ENCODE measurements around the gene MAGI2. TPM values are rescaled to one million over a fixed set of nuclear protein-coding genes. Genes with fewer than 3 reads are reported as not detected.

Gene MAGI2
- total and polyA plus RNA-seq, 2 donors (not counting 3 experiments of a cell fraction or from before 2014, with no cell fraction given) = 0.28 to 6.0 TPM

DNA sequence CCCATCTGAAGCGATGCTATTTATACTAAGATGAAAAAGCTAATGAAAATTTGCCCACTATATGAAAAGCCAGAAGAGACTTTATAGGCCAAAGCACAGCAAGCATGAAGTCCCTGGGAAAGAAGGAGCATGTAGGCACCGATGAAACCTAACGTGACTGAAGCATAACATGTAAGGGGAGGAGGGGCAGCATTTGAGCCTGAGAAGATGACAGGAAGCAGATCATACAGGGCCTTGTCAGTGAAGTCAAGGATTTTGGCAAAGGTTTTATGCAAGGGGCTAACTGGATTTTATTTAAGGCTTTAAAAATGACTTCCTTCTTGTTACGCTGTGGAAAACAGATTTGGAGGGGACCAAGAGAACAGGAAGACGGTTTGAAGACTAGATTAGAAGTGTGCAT is 910.9 kb downstream of the MAGI2 start:
- H4K20me1 ChIP-seq (replicated peaks; ENCODE audit: control insufficient read depth, extremely low read depth, insufficient read depth, low read length) = no peaks in the 10 kb centered on the region
- no peaks in the 10 kb centered on the region for H3K79me2 ChIP-seq (ENCODE audit: control insufficient read depth, insufficient read depth, low read length)
- H3K9me3 ChIP-seq (replicated peaks; ENCODE audit: control insufficient read depth, insufficient read depth, low read length) = no peaks in the 10 kb centered on the region
- FAIRE-seq (no peak), DNase-seq (ENCODE audit: low read depth, low spot score) (no peak)
- POLR2A ChIA-PET = no interaction called here
- H3K27ac ChIP-seq (ENCODE audit: insufficient read depth, low read depth, low read length) = no peak overlapping the region
- dilution Hi-C loops (cut with MboI; ENCODE audit: extremely low pct_ligation_motif_present, low sequenced_read_pairs) = no loop called here
- H3K4me2 ChIP-seq (ENCODE audit: insufficient read depth, low read length) = no peak overlapping the region
- BruUV-seq (replicated peaks) = no TSS peak
- no peaks in the 10 kb centered on the region for H3K9me1 ChIP-seq (replicated peaks; ENCODE audit: control insufficient read depth, extremely low read depth, insufficient read depth, low read length)
- no peaks in the 10 kb centered on the region for H3K27me3 ChIP-seq (ENCODE audit: control insufficient read depth in 2 of 2, insufficient read depth in 2 of 2, low read length in 2 of 2)
- H3K4me1 ChIP-seq (ENCODE audit: control insufficient read depth, extremely low read depth, insufficient read depth, low read length) = no peaks in the 10 kb centered on the region
- CTCF ChIA-PET = no interaction called here
- TF ChIP-seq POLR2AphosphoS5 (IDR thresholded peaks at IDR 0.05; ENCODE audit: insufficient read depth, low read depth, low read length) = no peak
- TF ChIP-seq MYC (IDR thresholded peaks at IDR 0.05; ENCODE audit: low read depth, low read length) = no peak
- TF ChIP-seq POLR2A (IDR thresholded peaks at IDR 0.05; ENCODE audit: low read depth, low read length) = no peak
- TF ChIP-seq, protein P1, sequence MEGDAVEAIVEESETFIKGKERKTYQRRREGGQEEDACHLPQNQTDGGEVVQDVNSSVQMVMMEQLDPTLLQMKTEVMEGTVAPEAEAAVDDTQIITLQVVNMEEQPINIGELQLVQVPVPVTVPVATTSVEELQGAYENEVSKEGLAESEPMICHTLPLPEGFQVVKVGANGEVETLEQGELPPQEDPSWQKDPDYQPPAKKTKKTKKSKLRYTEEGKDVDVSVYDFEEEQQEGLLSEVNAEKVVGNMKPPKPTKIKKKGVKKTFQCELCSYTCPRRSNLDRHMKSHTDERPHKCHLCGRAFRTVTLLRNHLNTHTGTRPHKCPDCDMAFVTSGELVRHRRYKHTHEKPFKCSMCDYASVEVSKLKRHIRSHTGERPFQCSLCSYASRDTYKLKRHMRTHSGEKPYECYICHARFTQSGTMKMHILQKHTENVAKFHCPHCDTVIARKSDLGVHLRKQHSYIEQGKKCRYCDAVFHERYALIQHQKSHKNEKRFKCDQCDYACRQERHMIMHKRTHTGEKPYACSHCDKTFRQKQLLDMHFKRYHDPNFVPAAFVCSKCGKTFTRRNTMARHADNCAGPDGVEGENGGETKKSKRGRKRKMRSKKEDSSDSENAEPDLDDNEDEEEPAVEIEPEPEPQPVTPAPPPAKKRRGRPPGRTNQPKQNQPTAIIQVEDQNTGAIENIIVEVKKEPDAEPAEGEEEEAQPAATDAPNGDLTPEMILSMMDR (IDR thresholded peaks at IDR 0.05; ENCODE audit: extremely low read depth in 1 of 2, insufficient read depth in 1 of 2, low read depth in 1 of 2, low read length in 2 of 2) = no peak
- TF ChIP-seq, protein P2, sequence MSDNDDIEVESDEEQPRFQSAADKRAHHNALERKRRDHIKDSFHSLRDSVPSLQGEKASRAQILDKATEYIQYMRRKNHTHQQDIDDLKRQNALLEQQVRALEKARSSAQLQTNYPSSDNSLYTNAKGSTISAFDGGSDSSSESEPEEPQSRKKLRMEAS (IDR thresholded peaks at IDR 0.05; ENCODE audit: insufficient read depth, insufficient read length) = no peak
- no peak for TF ChIP-seq GATA2 (IDR thresholded peaks at IDR 0.05; ENCODE audit: insufficient read depth, insufficient read length, low read depth, low read length)
- TF ChIP-seq JUN (IDR thresholded peaks at IDR 0.05; ENCODE audit: borderline replicate concordance, insufficient read depth, insufficient read length, low read depth) = no peak
- no peak for TF ChIP-seq FOS (IDR thresholded peaks at IDR 0.05; ENCODE audit: borderline replicate concordance, insufficient read depth, low read length)
- no peak for TF ChIP-seq EZH2 (IDR thresholded peaks at IDR 0.05; ENCODE audit: borderline replicate concordance, low read depth, low read length, severe bottlenecking)
- no peak overlapping the region for H3K4me3 ChIP-seq (replicated peaks in 1 of 3; ENCODE audit: insufficient read depth in 1 of 3, low read depth in 1 of 3, low read length in 3 of 3)
- no peak overlapping the region for H2AFZ ChIP-seq (ENCODE audit: low read depth, low read length)
- H3K36me3 ChIP-seq (ENCODE audit: control insufficient read depth in 2 of 2, extremely low read depth in 1 of 2, insufficient read depth in 2 of 2, low read length in 2 of 2) = no peaks in the 10 kb centered on the region
- intact Hi-C loops (cut with micrococcal nuclease) = no loop called here
- no peak overlapping the region for H3K9ac ChIP-seq (replicated peaks; ENCODE audit: extremely low read depth, insufficient read depth, low read length)
